KOPT-K1 (cell line): ENCODE measurements around the gene MAT2A.

Source experiments
- H3K27ac ChIP-seq: fragments of 200-600 bp; sonication (generic); 2 replicates; pipeline ENCODE4 v1.5.1; 2016; ENCODE audit warnings: antibody characterized with exemption, mild to moderate bottlenecking, low read depth, low read length; ENCODE audit not compliant: poor library complexity, severe bottlenecking
- H3K36me3 ChIP-seq: fragments of 200-600 bp; sonication (generic); 2 replicates; pipeline ENCODE4 v1.5.1; 2017; ENCODE audit warnings: antibody characterized with exemption, mild to moderate bottlenecking, low read length, moderate library complexity; ENCODE audit not compliant: insufficient read depth
- H3K9me3 ChIP-seq: fragments of 200-600 bp; sonication (generic); 2 replicates; pipeline ENCODE4 v1.5.1; 2017; ENCODE audit warnings: antibody characterized with exemption, low read length, mild to moderate bottlenecking; ENCODE audit not compliant: insufficient read depth, poor library complexity, severe bottlenecking

Gene MAT2A

GRCh38 chr2:85514323-85514722 lies 24.6 kb upstream of the MAT2A start:
- H3K27ac ChIP-seq: no peak overlapping the region
- no peaks in the 10 kb centered on the region for H3K9me3 ChIP-seq
- no peaks in the 10 kb centered on the region for H3K36me3 ChIP-seq

GRCh38 chr2:85516653-85517389 lies 22.1 kb upstream of the MAT2A start:
- Histone ChIP-seq H3K27ac (no peak overlapping the region), H3K9me3 (no peaks in the 10 kb centered on the region), H3K36me3 (no peaks in the 10 kb centered on the region)

- Histone ChIP-seq H3K9me3 (no peaks in the 10 kb centered on the region), H3K27ac (no peak overlapping the region), H3K36me3 (no peaks in the 10 kb centered on the region)
Observed at GRCh38 chr2:85522090-85522647, 16.8 kb upstream of the MAT2A start.

- no peak overlapping the region for H3K27ac ChIP-seq
- H3K9me3 ChIP-seq: no peaks in the 10 kb centered on the region
Observed at GRCh38 chr2:85523062-85523902, 15.7 kb upstream of the MAT2A start.

GRCh38 chr2:85523903-85524335 lies 15.0 kb upstream of the MAT2A start:
- Histone ChIP-seq H3K9me3 (no peaks in the 10 kb centered on the region), H3K27ac (peak overlapping the region; percentile 54), H3K36me3 (no peaks in the 10 kb centered on the region)

More at GRCh38 chr2:85523062-85523902, 15.7 kb upstream of the MAT2A start:
- no peaks in the 10 kb centered on the region for H3K36me3 ChIP-seq

GRCh38 chr2:85524336-85524908 lies 14.5 kb upstream of the MAT2A start:
- Histone ChIP-seq H3K27ac (peak overlapping the region; percentile 54), H3K36me3 (no peaks in the 10 kb centered on the region)

GRCh38 chr2:85525029-85525428 lies 13.9 kb upstream of the MAT2A start:
- H3K36me3 ChIP-seq: no peaks in the 10 kb centered on the region
- no peaks in the 10 kb centered on the region for H3K9me3 ChIP-seq
- H3K27ac ChIP-seq: peak overlapping the region; percentile 54

More at GRCh38 chr2:85524336-85524908, 14.5 kb upstream of the MAT2A start:
- no peaks in the 10 kb centered on the region for H3K9me3 ChIP-seq

GRCh38 chr2:85525567-85525966 lies 13.4 kb upstream of the MAT2A start:
- Histone ChIP-seq H3K9me3 (no peaks in the 10 kb centered on the region), H3K27ac (no peak overlapping the region), H3K36me3 (no peaks in the 10 kb centered on the region)

- Histone ChIP-seq H3K27ac (no peak overlapping the region), H3K9me3 (no peaks in the 10 kb centered on the region), H3K36me3 (no peaks in the 10 kb centered on the region)
Observed at GRCh38 chr2:85527787-85528186, 11.2 kb upstream of the MAT2A start.

- Histone ChIP-seq H3K36me3 (no peaks in the 10 kb centered on the region), H3K27ac (no peak overlapping the region), H3K9me3 (no peaks in the 10 kb centered on the region)
Observed at GRCh38 chr2:85528355-85528754, 10.6 kb upstream of the MAT2A start.

- H3K27ac ChIP-seq: no peak overlapping the region
- H3K36me3 ChIP-seq: no peaks in the 10 kb centered on the region
- no peaks in the 10 kb centered on the region for H3K9me3 ChIP-seq
Observed at GRCh38 chr2:85529809-85530208, 9.2 kb upstream of the MAT2A start.

- Histone ChIP-seq H3K9me3 (no peaks in the 10 kb centered on the region), H3K36me3 (no peaks in the 10 kb centered on the region), H3K27ac (no peak overlapping the region)
Observed at GRCh38 chr2:85531589-85531988, 7.4 kb upstream of the MAT2A start.

GRCh38 chr2:85534099-85534498 lies 4.9 kb upstream of the MAT2A start:
- Histone ChIP-seq H3K27ac (no peak overlapping the region), H3K36me3 (no peaks in the 10 kb centered on the region), H3K9me3 (no peaks in the 10 kb centered on the region)

- Histone ChIP-seq H3K9me3 (no peaks in the 10 kb centered on the region), H3K36me3 (peaks cover 2% of the 10 kb centered on the region), H3K27ac (no peak overlapping the region)
Observed at GRCh38 chr2:85534881-85535280, 4.1 kb upstream of the MAT2A start.

- no peak overlapping the region for H3K27ac ChIP-seq
- H3K36me3 ChIP-seq: peaks cover 18% of the 10 kb centered on the region
- H3K9me3 ChIP-seq: no peaks in the 10 kb centered on the region
Observed at GRCh38 chr2:85536479-85536878, 2.5 kb upstream of the MAT2A start.
